Stimulated activated CD4-positive, alpha-beta T cell treated with anti-CD3 and anti-CD28 coated beads, TNF-alpha, amount 100 ng/mL, for 24 hours (primary cell): ENCODE measurements around the gene ICA1.
A peak's percentile ranks its signal among the peaks of the same experiment; 100 is the strongest.

Experiments used
- DNase-seq, 3 experiments: peaks; one replicate each; pipeline ENCODE4 v3.0.0-alpha.2; 2020; ENCODE audit warnings: low read depth in 3 of 3

The ICA1 gene

GRCh38 chr7:8160779-8161345, 101.1 kb downstream of the ICA1 start:
- DNase-seq: no peak

- no peak for DNase-seq
Measured at GRCh38 chr7:8160250-8160649, 101.7 kb downstream of the ICA1 start.

GRCh38 chr7:8159595-8159994, 102.4 kb downstream of the ICA1 start:
- DNase-seq: no peak

GRCh38 chr7:8157296-8157695, 104.7 kb downstream of the ICA1 start:
- no peak for DNase-seq

GRCh38 chr7:8155836-8156235, 106.1 kb downstream of the ICA1 start:
- DNase-seq: no peak

GRCh38 chr7:8154272-8154671, 107.7 kb downstream of the ICA1 start:
- DNase-seq: no peak

GRCh38 chr7:8152489-8153192, 109.3 kb downstream of the ICA1 start:
- peak in 1 of 3 experiments; percentile 11 for DNase-seq

- no peak for DNase-seq
Measured at GRCh38 chr7:8151161-8151725, 110.7 kb downstream of the ICA1 start.

- no peak for DNase-seq
Measured at GRCh38 chr7:8149222-8149621, 112.7 kb downstream of the ICA1 start.

GRCh38 chr7:8147760-8148463, 114.1 kb downstream of the ICA1 start:
- no peak for DNase-seq

- no peak for DNase-seq
Measured at GRCh38 chr7:8146788-8147413, 115.1 kb downstream of the ICA1 start.

GRCh38 chr7:8146106-8146787, 115.7 kb downstream of the ICA1 start:
- no peak for DNase-seq

GRCh38 chr7:8144856-8145255, 117.1 kb downstream of the ICA1 start:
- no peak for DNase-seq

- DNase-seq: no peak
Measured at GRCh38 chr7:8143151-8143874, 118.7 kb downstream of the ICA1 start.

GRCh38 chr7:8142477-8142876, 119.5 kb downstream of the ICA1 start:
- no peak for DNase-seq

- no peak for DNase-seq
Measured at GRCh38 chr7:8141070-8141469, 120.9 kb downstream of the ICA1 start.

GRCh38 chr7:8136051-8136730, 125.8 kb downstream of the ICA1 start:
- no peak for DNase-seq

GRCh38 chr7:8135417-8135816, 126.5 kb downstream of the ICA1 start:
- DNase-seq: no peak

GRCh38 chr7:8134089-8134733, 127.8 kb downstream of the ICA1 start:
- DNase-seq: no peak
